ENCODE data around the gene ZNF462. TPM values are rescaled to one million over a fixed set of nuclear protein-coding genes. Genes with fewer than 3 reads are reported as not detected.

Gene ZNF462
- total RNA-seq, 6 donors from 2014 or later: 17.9 to 85.9 (median 21.2) TPM

DNA sequence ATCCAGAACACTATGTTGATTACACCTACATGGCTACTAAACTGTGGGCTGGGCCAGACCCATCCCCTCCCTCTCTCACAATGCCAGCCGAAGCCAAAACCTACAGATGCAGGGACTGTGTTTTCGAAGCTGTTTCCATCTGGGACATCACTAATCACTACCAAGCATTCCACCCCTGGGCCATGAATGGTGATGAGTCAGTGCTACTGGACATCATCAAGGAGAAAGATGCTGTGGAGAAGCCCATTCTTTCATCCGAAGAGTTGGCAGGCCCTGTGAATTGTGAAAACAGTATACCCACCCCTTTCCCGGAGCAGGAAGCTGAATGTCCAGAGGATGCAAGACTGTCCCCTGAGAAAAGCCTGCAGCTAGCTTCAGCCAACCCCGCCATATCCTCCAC, 65.0 kb downstream of the ZNF462 start:
- TF ChIP-seq POLR2A (IDR thresholded peaks at IDR 0.05): no peak
- no peak for TF ChIP-seq CTCF (IDR thresholded peaks at IDR 0.05)
- no peak for TF ChIP-seq POLR2AphosphoS5 (IDR thresholded peaks at IDR 0.05)
- no peak for TF ChIP-seq EP300 (IDR thresholded peaks at IDR 0.05)
- H3K36me3 ChIP-seq: peaks cover 0 to 70% (median 20%) of the 10 kb centered on the region in 4 donors
- 97 to 100% methylated on average over 1 to 5 of the region's 5 CpGs for WGBS, 2 donors
- H3K27ac ChIP-seq: no peak overlapping the region
- H3K27me3 ChIP-seq: no peaks in the 10 kb centered on the region
- ATAC-seq (ENCODE audit: low FRiP score in 2 of 2): no peak
- H3K4me3 ChIP-seq: no peak overlapping the region
- no peaks in the 10 kb centered on the region for H3K9me3 ChIP-seq
- peaks cover 0 to 13% (median 7%) of the 10 kb centered on the region in 4 donors for H3K4me1 ChIP-seq
- DNase-seq: no peak

GRCh38 chr9:106928350-106928749, 65.4 kb downstream of the ZNF462 start:
- Histone ChIP-seq H3K27me3 (no peaks in the 10 kb centered on the region), H3K4me1 (peaks cover 0 to 13% (median 7%) of the 10 kb centered on the region in 4 donors), H3K4me3 (no peak overlapping the region), H3K9me3 (no peaks in the 10 kb centered on the region), H3K36me3 (peaks cover 0 to 70% (median 20%) of the 10 kb centered on the region in 4 donors), H3K27ac (no peak overlapping the region)
- TF ChIP-seq EP300 (IDR thresholded peaks at IDR 0.05) (no peak), POLR2A (IDR thresholded peaks at IDR 0.05) (no peak), CTCF (IDR thresholded peaks at IDR 0.05) (no peak), POLR2AphosphoS5 (IDR thresholded peaks at IDR 0.05) (no peak)
- whole genome bisulfite sequencing, 2 donors: 95 to 97% methylated on average over 14 to 18 of the region's 18 CpGs
- no peak for ATAC-seq (ENCODE audit: low FRiP score in 2 of 2)
- no peak for DNase-seq

GRCh38 chr9:106929471-106930177, 66.7 kb downstream of the ZNF462 start:
- Histone ChIP-seq H3K27ac (no peak overlapping the region), H3K27me3 (no peaks in the 10 kb centered on the region), H3K4me3 (no peak overlapping the region), H3K4me1 (peaks cover 0 to 13% (median 7%) of the 10 kb centered on the region in 4 donors), H3K36me3 (peaks cover 0 to 58% (median 15%) of the 10 kb centered on the region in 4 donors), H3K9me3 (no peaks in the 10 kb centered on the region)
- ATAC-seq (ENCODE audit: low FRiP score in 2 of 2) (peak; percentile 60 to 71), DNase-seq (peak in 1 of 2 donors; percentile 46)
- TF ChIP-seq POLR2A (IDR thresholded peaks at IDR 0.05) (no peak), CTCF (IDR thresholded peaks at IDR 0.05) (no peak), EP300 (IDR thresholded peaks at IDR 0.05) (no peak), POLR2AphosphoS5 (IDR thresholded peaks at IDR 0.05) (no peak)
- 62 to 63% methylated on average over 11 of the region's 11 CpGs for WGBS, 2 donors

DNA sequence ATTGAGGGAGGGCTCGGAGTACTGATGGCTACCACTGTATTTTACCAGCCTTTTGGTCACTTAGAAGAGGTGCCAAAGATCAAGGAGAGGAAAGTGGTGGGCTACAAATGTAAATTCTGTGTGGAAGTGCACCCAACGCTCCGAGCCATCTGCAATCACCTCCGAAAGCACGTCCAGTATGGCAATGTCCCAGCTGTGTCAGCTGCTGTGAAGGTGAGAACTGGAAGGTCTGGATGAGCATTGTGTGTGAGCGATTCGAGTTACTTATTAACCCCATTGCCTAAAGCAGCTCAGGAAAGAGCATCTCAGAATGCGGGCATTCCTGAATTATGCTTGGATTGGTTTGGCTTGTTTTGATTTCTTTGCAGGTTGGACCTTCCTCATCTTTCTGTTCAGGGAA, 67.5 kb downstream of the ZNF462 start:
- H3K4me3 ChIP-seq: no peak overlapping the region

More for the DNA sequence above, 67.5 kb downstream of the ZNF462 start:
- Histone ChIP-seq H3K4me1 (peaks cover 0 to 13% (median 7%) of the 10 kb centered on the region in 4 donors), H3K27me3 (no peaks in the 10 kb centered on the region), H3K9me3 (no peaks in the 10 kb centered on the region), H3K36me3 (peaks cover 0 to 54% (median 9%) of the 10 kb centered on the region in 4 donors), H3K27ac (no peak overlapping the region)
- ATAC-seq (ENCODE audit: low FRiP score in 2 of 2) (no peak), DNase-seq (no peak)
- WGBS, 2 donors: 89 to 90% methylated on average over 8 of the region's 8 CpGs
- no peak for TF ChIP-seq CTCF (IDR thresholded peaks at IDR 0.05)
- no peak for TF ChIP-seq POLR2A (IDR thresholded peaks at IDR 0.05)
- no peak for TF ChIP-seq POLR2AphosphoS5 (IDR thresholded peaks at IDR 0.05)
- no peak for TF ChIP-seq EP300 (IDR thresholded peaks at IDR 0.05)
